SK-N-SH (cell line): ENCODE data around the gene ARPC2. TPM values are rescaled to one million over a fixed set of nuclear protein-coding genes. Genes with fewer than 3 reads are reported as not detected.

Experiments used
- CTCF ChIA-PET: fragments of 300-600, 350-600 bp; formaldehyde crosslinking; extraction: SDS; loops from one replicate; lab custom pipeline; 2021; lab: Yijun Ruan, JAX
- POLR2A ChIA-PET: fragments of 350-600 bp; sonication (Branson Sonifier 250); formaldehyde crosslinking; extraction: SDS; loops from one replicate; lab custom pipeline; 2020; ENCODE audit warnings: antibody characterized with exemption, inconsistent platforms; lab: Yijun Ruan, JAX
- DNase-seq: peaks from one replicate; pipeline ENCODE4 v3.0.0; 2012
- H2AFZ ChIP-seq: fragments of 200-600 bp; sonication (generic); 2 replicates; pipeline ENCODE4 v1.8.1; 2016; ENCODE audit warnings: antibody characterized with exemption, mild to moderate bottlenecking, low read depth
- H3F3A ChIP-seq: fragments of 200-600 bp; sonication (generic); replicated peaks from 2 replicates; pipeline ENCODE3; 2016; ENCODE audit warnings: antibody characterized with exemption, mild to moderate bottlenecking; ENCODE audit not compliant: insufficient read depth
- H3K27ac ChIP-seq, 2 experiments: fragments of 200-500 bp in 1 of 2; fragments of 200-600 bp in 1 of 2; sonication (Bioruptor generic) in 1 of 2; sonication (generic), shearing (Covaris generic) in 1 of 2; 2 replicates each; pipeline versions ENCODE4 v1.5.1 to v1.6.1; 2014 to 2016; ENCODE audit warnings: low read depth in 2 of 2, inconsistent platforms in 1 of 2, low read length in 1 of 2, mild to moderate bottlenecking in 1 of 2, mixed read lengths in 1 of 2
- H3K27me3 ChIP-seq: fragments of 200-600 bp; sonication (generic), shearing (Covaris generic); 2 replicates; pipeline ENCODE4 v1.6.1; 2016; ENCODE audit warnings: mixed run types; ENCODE audit not compliant: insufficient read depth
- H3K36me3 ChIP-seq, 2 experiments: fragments of 200-500 bp in 1 of 2; fragments of 200-600 bp in 1 of 2; sonication (Bioruptor generic) in 1 of 2; sonication (generic) in 1 of 2; replicated peaks in 1 of 2; 2 replicates each; pipeline versions ENCODE3 to v1.5.1; 2014 to 2016; ENCODE audit warnings: low read length in 1 of 2, mild to moderate bottlenecking in 1 of 2; ENCODE audit not compliant: insufficient read depth in 2 of 2, control insufficient read depth in 1 of 2
- H3K4me1 ChIP-seq, 2 experiments: fragments of 200-500 bp in 1 of 2; fragments of 200-600 bp in 1 of 2; sonication (Bioruptor generic) in 1 of 2; sonication (generic), shearing (Covaris generic) in 1 of 2; 2 replicates each; pipeline versions ENCODE4 v1.5.1 to v1.6.1; 2014 to 2016; ENCODE audit warnings: low read depth in 1 of 2, low read length in 1 of 2, mixed run types in 1 of 2; ENCODE audit not compliant: insufficient read depth in 2 of 2, control insufficient read depth in 1 of 2
- H3K4me2 ChIP-seq: fragments of 200-600 bp; sonication (generic), shearing (Covaris generic); 2 replicates; pipeline ENCODE4 v1.6.1; 2017; ENCODE audit warnings: mixed run types
- H3K4me3 ChIP-seq, 2 experiments: fragments of 200-500 bp in 1 of 2; fragments of 200-600 bp in 1 of 2; sonication (Bioruptor generic) in 1 of 2; sonication (generic), shearing (Covaris generic) in 1 of 2; 2 replicates each; pipeline versions ENCODE4 v1.5.1 to v1.8.1; 2014 to 2016; ENCODE audit warnings: low read depth in 2 of 2, inconsistent platforms in 1 of 2, low read length in 1 of 2, mild to moderate bottlenecking in 1 of 2, mixed read lengths in 1 of 2, moderate library complexity in 1 of 2
- H3K79me2 ChIP-seq: fragments of 200-600 bp; sonication (generic); 2 replicates; pipeline ENCODE4 v1.8.1; 2017; ENCODE audit warnings: mild to moderate bottlenecking; ENCODE audit not compliant: insufficient read depth
- H3K9ac ChIP-seq: fragments of 200-600 bp; sonication (generic); 2 replicates; pipeline ENCODE4 v1.6.1; 2017; ENCODE audit warnings: mixed run types
- H3K9me2 ChIP-seq: fragments of 200-600 bp; sonication (generic); 2 replicates; pipeline ENCODE4 v1.6.1; 2017; ENCODE audit warnings: mixed run types
- H3K9me3 ChIP-seq: fragments of 200-600 bp; sonication (generic); 2 replicates; pipeline ENCODE4 v1.6.1; 2017; ENCODE audit warnings: mixed run types, mild to moderate bottlenecking, moderate library complexity
- H4K20me1 ChIP-seq: fragments of 200-600 bp; sonication (generic); 2 replicates; pipeline ENCODE4 v1.6.1; 2017; ENCODE audit warnings: mild to moderate bottlenecking, mixed run types; ENCODE audit not compliant: insufficient read depth
- CHD2 ChIP-seq: fragments of 150-350 bp; IDR thresholded peaks from 2 replicates; pipeline ENCODE4 v1.6.1; 2018; ENCODE audit warnings: low read length; ENCODE audit not compliant: partially characterized antibody
- EZH2phosphoT487 ChIP-seq: fragments of 200-600 bp; sonication (generic); IDR thresholded peaks from 2 replicates; pipeline ENCODE4 v1.6.1; 2017; ENCODE audit warnings: low read depth, mixed run types, mild to moderate bottlenecking, antibody characterized with exemption, moderate library complexity, borderline replicate concordance
- GABPA ChIP-seq: IDR thresholded peaks from 2 replicates; pipeline ENCODE4 v1.4.0; 2012; ENCODE audit warnings: low read depth, mild to moderate bottlenecking
- GATA2 ChIP-seq: sonication (generic); formaldehyde crosslinking; IDR thresholded peaks from 2 replicates; pipeline ENCODE4 v1.5.0; 2020; ENCODE audit warnings: mild to moderate bottlenecking, missing genetic modification reagents
- JUND ChIP-seq: IDR thresholded peaks from 2 replicates; pipeline ENCODE4 v1.4.0; 2012
- MEF2A ChIP-seq: IDR thresholded peaks from 2 replicates; pipeline ENCODE4 v1.4.0; 2012; ENCODE audit warnings: low read depth, borderline replicate concordance
- NFIC ChIP-seq: IDR thresholded peaks from 2 replicates; pipeline ENCODE4 v1.4.0; 2012; ENCODE audit warnings: borderline replicate concordance
- NRF1 ChIP-seq: IDR thresholded peaks from 2 replicates; pipeline ENCODE4 v1.6.1; 2012; ENCODE audit warnings: low read depth, mild to moderate bottlenecking, low read length
- PBX3 ChIP-seq: IDR thresholded peaks from 2 replicates; pipeline ENCODE4; 2012
- REST ChIP-seq: IDR thresholded peaks from 2 replicates; pipeline ENCODE4 v1.6.1; 2012; ENCODE audit warnings: mild to moderate bottlenecking, low read depth, low read length, moderate library complexity
- RFX5 ChIP-seq: IDR thresholded peaks from 2 replicates; pipeline ENCODE4 v1.6.1; 2012; ENCODE audit warnings: mild to moderate bottlenecking, improper control_type of control experiment, low read length
- RXRA ChIP-seq: IDR thresholded peaks from 2 replicates; pipeline ENCODE4 v1.4.0; 2012; ENCODE audit warnings: low read depth, mild to moderate bottlenecking, borderline replicate concordance
- SMC3 ChIP-seq: IDR thresholded peaks from 2 replicates; pipeline ENCODE4 v1.6.1; 2012; ENCODE audit warnings: low read depth, low read length, improper control_type of control experiment
- TAF1 ChIP-seq: IDR thresholded peaks from 2 replicates; pipeline ENCODE4 v1.6.1; 2012; ENCODE audit warnings: low read depth, mild to moderate bottlenecking, low read length, moderate library complexity, borderline replicate concordance
- TCF12 ChIP-seq: IDR thresholded peaks from 2 replicates; pipeline ENCODE4 v1.4.0; 2012
- YY1 ChIP-seq: IDR thresholded peaks from 2 replicates; pipeline ENCODE4 v1.4.0; 2012; ENCODE audit warnings: low read depth, mild to moderate bottlenecking
- ZBTB33 ChIP-seq: IDR thresholded peaks from 2 replicates; pipeline ENCODE4 v1.4.0; 2012; ENCODE audit warnings: low read depth, borderline replicate concordance
- WGBS: methylation state at CpG from one replicate; pipeline ENCODE4 v1.1.6; 2017; ENCODE audit warnings: low lambda C conversion rate; 5-methylcytosine and 5-hydroxymethylcytosine counted together
- polyA plus RNA-seq, 3 experiments: library from polyadenylated mRNA; depleted of rRNA; stranded (reverse); fragments of >200 nt; gene quantifications; 2 replicates each; pipeline ENCODE4 v1.2.3, GENCODE V29; 2012

ARPC2 gene
- polyA plus RNA-seq, 1 of the 3 experiments (the other 2 are of a cell fraction): 319 TPM

GRCh38 chr2:218192902-218193430 is 24.0 kb upstream of the ARPC2 start:
- H4K20me1 ChIP-seq: no peaks in the 10 kb centered on the region
- no peak overlapping the region for H2AFZ ChIP-seq
- ChIA-PET POLR2A (no interaction called here), CTCF (no interaction called here)
- no peak for DNase-seq
- H3K9me2 ChIP-seq: no peaks in the 10 kb centered on the region
- H3F3A ChIP-seq: no peaks in the 10 kb centered on the region
- TF ChIP-seq GABPA: no peak
- no peak for TF ChIP-seq EZH2phosphoT487
- TF ChIP-seq TCF12: no peak
- TF ChIP-seq CHD2: no peak
- no peak for TF ChIP-seq YY1
- no peak for TF ChIP-seq RFX5
- TF ChIP-seq NFIC: no peak
- no peak for TF ChIP-seq JUND
- TF ChIP-seq NRF1: no peak
- TF ChIP-seq ZBTB33: no peak
- TF ChIP-seq SMC3: no peak
- H3K4me3 ChIP-seq: no peak overlapping the region
- no peaks in the 10 kb centered on the region for H3K4me1 ChIP-seq
- H3K9ac ChIP-seq: no peak overlapping the region
- 78% methylated on average over 3 of the region's 3 CpGs for WGBS
- H3K4me2 ChIP-seq: no peak overlapping the region
- H3K79me2 ChIP-seq: no peaks in the 10 kb centered on the region
- H3K36me3 ChIP-seq: no peaks in the 10 kb centered on the region
- H3K9me3 ChIP-seq: no peaks in the 10 kb centered on the region
- H3K27ac ChIP-seq: no peak overlapping the region
- H3K27me3 ChIP-seq: no peaks in the 10 kb centered on the region; the same call in 1 of the 2 replicates

- no peak for DNase-seq
- H3K36me3 ChIP-seq: no peaks in the 10 kb centered on the region
- WGBS: 83% methylated on average over 4 of the region's 4 CpGs
- CTCF ChIA-PET: no interaction called here
- POLR2A ChIA-PET: no interaction called here
- H3K4me1 ChIP-seq: no peaks in the 10 kb centered on the region
- no peak overlapping the region for H3K4me3 ChIP-seq
- no peak overlapping the region for H3K27ac ChIP-seq
- H3K79me2 ChIP-seq: no peaks in the 10 kb centered on the region
- no peak overlapping the region for H3K9ac ChIP-seq
- no peak overlapping the region for H3K4me2 ChIP-seq
- H4K20me1 ChIP-seq: no peaks in the 10 kb centered on the region
- H3K9me3 ChIP-seq: no peaks in the 10 kb centered on the region
- H3K27me3 ChIP-seq: no peaks in the 10 kb centered on the region; the same call in 1 of the 2 replicates
- no peaks in the 10 kb centered on the region for H3K9me2 ChIP-seq
- H2AFZ ChIP-seq: no peak overlapping the region
- no peaks in the 10 kb centered on the region for H3F3A ChIP-seq
- TF ChIP-seq MEF2A: no peak
- no peak for TF ChIP-seq TCF12
- no peak for TF ChIP-seq REST
- no peak for TF ChIP-seq JUND
- TF ChIP-seq RFX5: no peak
- no peak for TF ChIP-seq GATA2
- no peak for TF ChIP-seq RXRA
- TF ChIP-seq TAF1: no peak
- no peak for TF ChIP-seq PBX3
- TF ChIP-seq NRF1: no peak
These were observed 23.3 kb upstream of the ARPC2 start for GRCh38 chr2:218193701-218194100.
